Dedifferentiated amniotic fluid mesenchymal stem cell (primary cell): ENCODE results near the gene TNFRSF8.

ENCODE experiments used
- DNase-seq: peaks from one replicate; pipeline ENCODE4 v3.0.0-alpha.2; 2016; ENCODE audit errors: extremely low spot score

Gene TNFRSF8

DNA sequence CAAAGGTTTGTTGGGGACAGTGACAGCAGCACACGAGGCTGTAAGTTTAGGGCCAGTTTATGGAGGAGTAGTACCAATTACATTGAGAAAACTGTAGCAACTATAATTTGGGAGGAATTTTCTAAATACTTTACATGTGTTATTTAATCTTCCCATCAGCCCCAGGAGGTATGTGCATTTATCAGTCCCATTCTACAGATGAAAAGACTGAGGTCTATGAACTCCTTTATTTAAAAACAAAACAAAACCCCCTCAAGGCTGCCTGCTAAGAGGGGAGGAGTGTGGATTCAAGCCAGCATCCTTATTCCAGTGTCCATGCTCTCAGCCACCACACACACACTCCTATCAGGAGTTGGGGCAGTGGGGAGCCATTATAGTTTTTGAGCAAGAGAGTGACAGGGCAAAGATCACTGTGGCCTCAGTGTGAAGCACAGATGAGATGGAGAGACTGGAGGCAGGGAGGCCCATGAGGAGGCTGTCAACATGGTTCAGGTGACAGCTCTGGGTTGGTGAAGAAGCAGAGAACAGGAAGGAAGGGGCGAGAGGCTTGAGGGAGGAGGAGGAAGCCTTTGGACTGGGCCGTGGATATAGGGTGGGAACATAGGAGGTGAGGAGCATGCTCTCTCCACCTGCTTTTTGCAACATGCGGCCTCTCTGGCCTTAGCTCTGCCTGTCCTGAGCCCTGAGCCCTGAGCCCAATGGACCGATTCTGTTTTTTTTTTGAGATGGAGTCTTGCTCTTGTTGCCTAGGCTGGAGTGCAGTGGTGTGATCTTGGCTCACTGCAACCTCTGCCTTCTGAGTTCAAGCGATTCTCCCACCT is 113.4 kb downstream of the TNFRSF8 start:
- no peak for DNase-seq

DNA sequence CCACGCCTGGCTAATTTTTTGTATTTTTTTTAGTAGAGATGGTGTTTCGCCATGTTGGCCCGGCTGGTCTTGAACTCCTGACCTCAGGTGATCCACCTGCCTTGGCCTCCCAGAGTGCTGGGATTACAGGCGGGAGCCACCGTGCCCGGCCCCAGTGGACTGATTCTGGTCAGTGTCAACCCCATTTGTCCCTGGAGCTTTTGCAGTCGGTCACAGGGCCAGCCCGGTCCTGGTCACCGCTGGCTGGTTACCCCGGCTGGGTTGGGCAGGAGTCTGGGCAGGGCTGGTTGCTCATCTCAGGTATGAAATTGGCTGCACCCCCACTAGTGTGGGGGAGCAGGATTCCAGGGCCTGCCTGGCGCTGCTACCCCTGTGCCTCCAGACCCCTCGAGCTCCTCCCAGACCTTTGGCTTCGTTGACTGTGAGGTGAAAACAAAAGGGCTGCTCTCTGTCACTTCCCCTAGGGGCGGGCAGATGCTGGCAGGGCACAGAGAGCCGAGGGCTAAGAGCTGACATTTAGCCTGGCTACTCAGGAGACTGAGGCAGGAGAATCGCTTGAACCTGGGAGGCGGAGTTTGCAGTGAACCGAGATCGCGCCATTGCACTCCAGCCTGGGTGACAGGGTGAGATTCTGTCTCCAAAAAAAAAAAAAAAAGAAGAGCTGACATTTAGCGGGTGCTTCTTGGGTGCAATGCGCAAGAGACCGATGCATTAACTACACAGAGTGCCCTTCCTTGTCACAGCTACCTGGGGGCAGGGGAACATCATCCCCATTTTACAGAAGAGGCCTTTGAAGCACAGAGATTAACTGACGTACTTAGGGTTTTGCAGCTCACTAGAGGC is 114.3 kb downstream of the TNFRSF8 start:
- no peak for DNase-seq

DNA sequence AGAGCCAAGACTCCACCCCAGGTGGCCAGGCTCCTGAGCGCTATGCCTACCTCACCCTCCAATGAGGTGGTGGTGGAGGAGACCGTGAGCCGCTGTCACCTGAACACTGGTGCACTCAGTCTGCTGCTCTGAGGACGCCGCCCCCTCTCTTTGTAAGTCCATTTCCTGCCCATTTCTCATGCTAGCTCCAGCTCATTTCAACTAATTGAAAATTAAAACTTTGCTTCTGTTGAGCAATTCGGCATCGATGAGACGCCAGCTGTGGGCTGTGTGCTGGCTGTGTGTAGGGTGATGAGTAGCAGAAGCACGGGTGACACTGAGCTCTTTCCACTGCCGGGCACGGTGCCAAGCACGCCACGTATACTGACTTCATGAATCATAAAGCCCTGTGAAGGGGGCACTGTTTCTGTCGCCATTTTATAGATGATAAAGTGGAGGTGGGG is 114.9 kb downstream of the TNFRSF8 start:
- peak; percentile 52 for DNase-seq

DNA sequence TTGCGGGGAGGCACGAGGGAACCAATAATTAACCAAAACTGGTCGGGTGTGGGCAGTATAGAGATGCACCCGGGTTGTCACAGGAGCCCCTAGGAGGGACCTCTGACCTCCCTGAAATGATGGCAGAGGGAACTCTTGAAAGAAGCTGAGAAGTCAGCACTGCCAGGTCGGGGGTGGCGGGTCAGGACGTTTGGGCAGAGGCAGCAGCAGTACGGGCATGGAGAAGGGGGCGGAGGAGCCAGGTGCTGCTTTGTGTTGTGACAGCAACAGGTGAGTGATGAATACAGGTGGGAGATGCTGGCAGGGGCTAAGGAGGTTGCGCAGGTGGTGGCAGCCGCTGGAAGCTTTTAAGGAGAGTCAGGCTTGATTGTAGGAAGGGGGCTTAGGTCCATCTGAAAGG is 115.4 kb downstream of the TNFRSF8 start:
- no peak for DNase-seq

DNA sequence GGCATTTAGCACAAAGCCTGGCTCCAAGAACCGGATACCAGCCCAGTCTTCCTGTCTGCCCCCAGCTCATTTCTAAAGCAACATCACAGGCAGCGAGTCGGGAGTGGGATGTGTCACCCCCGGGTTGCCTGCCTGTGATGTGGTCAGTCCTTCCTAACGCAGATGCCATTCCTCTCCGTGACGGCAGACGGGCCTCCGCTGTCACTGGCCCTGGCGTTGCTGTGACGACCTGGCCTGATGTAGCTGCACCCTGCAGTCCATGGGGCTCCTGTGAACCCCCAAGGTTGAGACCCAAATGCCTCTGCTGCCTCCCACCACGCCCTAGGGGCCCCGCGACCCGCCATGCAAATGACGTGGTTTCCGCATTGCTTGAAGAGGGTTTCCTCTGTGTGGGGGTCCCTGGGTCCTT is 116.0 kb downstream of the TNFRSF8 start:
- no peak for DNase-seq

DNA sequence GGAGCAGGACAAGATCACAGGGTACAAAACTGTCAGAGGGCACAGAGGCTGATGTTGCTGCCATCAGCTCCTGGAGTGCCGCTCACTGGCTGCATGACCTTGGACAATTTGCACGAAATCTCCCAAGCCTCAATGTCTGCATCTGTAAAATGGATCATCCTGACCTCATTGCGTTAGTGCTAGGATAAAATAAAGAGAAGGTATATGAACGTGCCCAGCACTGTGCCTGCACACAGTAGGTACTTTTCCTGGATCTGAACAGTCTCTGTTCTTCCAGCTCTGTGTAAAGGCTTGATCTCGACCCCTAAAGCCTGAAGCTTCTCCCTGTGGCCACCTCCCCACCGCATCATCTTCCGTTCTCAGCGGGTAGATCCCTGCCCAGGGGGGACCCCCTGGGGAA is 116.6 kb downstream of the TNFRSF8 start:
- DNase-seq: no peak

DNA sequence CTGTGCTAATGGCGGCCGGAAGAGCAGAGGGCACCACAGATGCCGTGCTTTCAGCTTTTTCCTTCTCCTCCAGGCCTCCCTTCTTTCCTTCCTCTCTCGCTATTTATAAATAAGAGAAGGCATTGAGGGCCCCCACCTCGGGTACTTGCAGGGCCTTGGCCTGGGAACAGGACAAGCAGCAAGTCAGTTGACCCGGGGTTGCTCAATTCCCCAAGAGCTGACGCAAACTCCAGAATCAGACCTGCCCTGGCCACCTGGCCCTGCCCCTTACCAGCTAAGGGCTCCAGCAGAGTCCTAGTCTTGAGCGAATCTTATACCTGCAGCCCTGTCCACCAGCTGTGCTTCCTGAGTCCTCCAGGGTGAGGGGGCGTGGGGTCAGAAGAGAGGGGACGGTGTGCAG is 117.2 kb downstream of the TNFRSF8 start:
- DNase-seq: no peak

DNA sequence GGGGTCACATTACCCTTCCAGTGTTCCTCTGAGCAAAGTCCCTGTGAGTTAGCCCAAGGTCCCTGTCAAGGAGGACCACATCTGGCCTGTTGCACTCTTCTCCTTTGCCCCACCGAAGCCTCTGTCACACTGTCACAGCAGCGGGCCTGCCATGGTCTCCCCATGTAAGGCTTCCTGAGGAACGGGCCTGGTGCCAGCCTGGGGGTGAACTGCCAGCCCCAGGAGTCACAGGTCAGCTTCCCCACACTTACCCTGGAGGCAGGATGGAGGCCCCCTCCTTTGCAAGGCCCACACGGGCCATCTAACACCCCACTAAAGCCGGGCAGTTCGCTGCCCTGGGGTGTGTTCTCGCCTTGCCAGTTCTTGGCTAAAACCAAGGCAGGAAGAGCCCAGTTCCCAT is 117.8 kb downstream of the TNFRSF8 start:
- no peak for DNase-seq

DNA sequence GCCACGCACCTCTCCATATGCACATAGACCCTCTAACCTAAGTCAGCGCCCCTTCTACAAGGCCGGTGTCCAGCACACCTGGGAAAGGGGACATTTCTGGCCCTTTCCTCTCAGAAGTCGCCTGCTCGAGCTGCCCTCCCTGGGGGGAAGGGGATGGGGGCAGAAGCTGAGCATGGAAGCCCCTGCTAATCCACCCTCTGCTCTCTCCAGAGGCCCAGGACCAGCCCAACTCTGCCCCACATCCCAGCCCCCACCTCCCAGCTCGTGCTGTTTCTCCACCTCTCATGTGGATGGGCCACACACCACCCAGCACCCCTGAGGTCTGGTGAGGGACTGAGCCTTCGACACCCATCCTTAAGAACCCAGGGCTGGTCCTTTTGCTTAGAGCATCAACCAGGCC is 118.5 kb downstream of the TNFRSF8 start:
- no peak for DNase-seq

DNA sequence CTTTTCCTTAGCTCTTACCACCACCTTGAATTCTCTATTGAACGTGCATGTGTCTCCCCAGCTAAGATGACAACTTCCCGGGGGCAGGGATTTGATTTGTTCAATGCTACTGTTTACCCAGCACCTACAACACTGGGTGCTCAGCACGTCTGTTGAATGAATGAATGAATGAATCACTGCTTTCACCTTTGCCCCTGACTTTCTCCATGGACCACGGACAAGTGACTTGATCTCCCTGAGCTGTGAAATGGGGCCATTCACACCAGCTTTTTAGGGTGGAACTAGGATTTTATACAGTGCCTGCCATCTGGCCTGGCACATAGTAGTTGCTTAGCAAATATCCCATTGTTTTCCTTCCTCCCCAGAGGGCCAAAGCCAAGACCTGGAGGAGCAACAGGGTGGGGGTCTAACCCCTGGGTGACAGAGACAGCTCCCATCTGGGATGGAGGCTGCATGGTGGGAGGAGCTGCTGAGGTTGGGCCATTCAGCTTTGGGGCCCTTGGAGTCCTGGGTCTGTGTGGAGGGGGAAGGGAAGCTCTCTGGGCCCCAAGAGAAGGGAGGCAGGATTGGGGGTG is 119.4 kb downstream of the TNFRSF8 start:
- no peak for DNase-seq

DNA sequence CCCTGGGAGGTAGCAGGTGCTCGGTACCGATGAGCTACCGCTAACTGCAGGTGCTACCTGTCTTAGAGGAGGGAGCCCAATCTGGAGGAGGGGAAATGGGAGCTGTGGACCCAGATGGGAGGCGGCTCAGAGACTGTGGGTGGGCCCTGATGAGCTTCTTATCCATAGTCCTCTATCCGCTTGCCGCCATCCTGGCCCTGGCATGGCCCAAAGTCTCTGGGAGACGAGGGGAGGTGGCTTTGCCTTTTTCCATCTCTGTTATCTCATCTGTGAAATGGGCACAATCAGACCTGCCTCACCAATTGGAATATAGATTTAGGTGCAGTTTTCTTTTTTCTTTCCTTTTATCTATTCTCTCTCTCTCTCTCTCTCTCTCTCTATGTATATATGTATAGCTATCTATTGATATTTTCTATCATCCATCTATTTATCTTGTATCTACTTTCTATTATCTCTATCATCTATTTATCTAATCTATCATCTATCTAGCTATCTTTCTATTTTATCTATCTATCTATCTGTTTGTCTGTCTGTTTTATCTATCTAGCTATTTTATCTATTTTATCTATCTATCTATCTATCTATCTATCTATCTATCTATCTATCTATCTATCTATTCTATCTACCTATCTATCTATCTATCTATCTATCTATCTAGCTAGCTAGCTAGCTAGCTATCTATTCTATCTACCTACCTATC is 120.1 kb downstream of the TNFRSF8 start:
- DNase-seq: no peak

DNA sequence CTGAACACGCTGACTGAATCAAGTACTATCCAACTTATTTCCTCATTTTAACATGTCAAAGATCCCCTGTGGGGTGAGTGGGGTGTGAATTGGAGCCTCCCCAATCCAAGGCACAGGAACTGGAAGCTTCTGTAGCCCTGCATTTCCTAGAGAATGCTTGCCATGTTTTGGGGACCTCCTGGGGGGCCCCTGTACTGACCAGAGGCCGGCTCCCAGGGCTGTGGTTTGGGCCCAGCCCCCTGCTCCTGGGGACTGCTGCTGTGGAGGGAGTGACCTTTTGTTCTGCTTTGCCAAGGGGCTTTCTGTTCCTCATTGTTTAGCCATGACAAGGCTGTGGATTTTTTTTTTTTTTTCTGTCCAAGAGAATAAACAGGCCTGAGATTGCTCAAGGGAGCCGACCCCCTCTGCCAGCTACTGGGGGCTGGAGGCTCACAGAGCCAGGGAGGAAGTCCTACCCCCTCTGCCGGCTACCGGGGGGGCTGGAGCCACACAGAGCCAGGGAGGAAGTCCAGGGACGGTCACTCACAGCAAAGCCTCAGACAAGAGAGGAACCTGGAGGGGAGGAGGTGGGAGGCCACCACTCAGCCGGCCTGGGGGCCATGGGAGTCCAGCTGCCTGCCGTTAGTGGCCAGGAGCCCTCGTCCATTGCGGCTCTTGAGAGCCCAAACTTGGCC is 121.0 kb downstream of the TNFRSF8 start:
- peak; percentile 31 for DNase-seq

DNA sequence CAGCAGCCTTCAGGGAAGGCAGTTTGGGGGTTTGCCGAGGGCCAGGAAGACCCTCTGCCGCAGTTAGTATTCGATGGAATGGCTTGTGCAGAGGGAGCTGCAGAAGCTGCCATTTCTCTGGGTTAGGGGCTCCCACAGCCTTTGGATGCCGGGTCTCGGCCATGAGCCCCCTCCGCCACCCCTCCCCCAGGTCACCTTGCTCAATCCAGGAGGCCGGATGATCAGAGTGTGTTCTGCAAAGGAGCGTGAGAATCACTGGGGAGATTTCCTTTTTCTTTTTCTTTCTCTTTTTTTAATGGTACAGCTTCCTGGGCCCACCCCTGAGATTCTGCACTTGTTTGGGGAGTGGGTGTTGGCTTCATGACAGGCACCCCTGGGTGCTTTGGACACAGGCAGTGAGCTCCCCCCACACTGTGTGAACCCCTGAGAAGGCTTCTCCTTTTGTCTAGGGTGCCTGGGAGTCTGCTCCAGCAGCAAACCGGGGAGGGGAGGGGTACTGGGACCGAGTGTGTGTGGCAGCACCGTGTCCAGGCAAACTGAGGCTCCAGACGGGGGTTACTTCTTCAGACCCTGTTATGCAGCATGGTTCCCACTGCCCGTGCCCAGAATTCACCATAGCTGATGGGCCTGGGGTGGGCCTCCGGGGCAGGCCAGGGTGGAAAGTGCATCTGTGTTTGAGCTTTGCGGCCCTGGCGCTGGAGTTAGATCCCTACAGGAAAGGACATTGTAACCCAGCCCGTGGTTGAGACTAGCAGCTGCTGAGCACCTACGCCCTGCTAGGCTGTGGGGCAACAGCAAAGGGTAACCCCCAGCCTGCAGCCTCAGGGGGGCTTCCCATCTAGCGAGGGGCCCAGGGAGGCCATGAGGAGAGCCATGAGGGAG is 122.2 kb downstream of the TNFRSF8 start:
- no peak for DNase-seq

DNA sequence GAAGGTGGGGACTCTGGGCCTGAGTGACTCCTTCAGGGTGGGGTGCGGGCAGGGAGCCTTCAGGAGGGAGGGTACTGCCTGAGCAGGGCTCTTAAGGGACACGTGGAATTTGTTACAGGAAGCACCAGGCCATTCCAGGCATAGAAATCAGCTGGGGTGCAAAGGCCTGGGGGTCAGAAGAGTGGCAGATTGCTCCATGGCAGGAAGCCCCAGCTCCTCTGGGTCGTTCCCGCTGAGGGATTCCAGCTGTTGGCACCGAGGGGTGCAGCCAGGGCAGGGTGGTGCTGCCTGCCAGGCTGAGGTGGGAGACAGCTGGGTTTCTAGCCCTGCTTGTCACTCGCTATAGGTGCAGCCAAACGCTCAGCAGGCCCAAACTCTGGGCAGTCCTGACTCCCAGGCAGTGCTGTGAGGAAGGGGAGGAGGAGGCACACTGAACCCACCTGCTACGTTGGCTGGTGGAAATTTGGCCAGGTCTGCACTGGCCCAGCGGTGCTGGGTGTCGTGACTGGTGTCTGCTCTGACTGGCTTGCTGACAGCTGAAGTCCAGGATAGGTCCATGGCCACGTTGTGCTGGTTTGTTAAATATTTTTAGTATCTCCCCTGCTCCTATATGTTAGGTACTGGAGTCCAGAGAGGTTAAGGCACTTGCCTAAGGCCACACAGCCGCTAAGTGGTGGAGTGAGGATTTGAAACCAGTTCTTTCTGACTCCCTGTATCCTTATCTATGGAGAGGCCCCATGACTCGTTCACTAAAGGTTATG is 123.0 kb downstream of the TNFRSF8 start:
- DNase-seq: no peak

DNA sequence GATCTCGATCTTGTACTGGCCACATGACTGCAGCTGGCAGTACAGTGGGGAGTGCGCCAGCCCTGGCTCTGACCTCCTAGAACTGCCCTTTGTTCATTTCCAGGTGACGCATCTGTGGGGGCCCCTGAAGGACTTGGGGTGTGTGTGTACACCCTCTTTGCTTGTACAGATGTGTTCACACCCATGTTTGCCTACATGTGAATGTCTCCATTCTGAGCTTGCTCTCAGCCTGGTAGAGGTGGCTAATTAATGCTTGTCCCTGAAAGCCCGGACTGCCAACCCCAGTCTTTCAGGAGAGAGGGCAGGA is 123.5 kb downstream of the TNFRSF8 start:
- DNase-seq: no peak

DNA sequence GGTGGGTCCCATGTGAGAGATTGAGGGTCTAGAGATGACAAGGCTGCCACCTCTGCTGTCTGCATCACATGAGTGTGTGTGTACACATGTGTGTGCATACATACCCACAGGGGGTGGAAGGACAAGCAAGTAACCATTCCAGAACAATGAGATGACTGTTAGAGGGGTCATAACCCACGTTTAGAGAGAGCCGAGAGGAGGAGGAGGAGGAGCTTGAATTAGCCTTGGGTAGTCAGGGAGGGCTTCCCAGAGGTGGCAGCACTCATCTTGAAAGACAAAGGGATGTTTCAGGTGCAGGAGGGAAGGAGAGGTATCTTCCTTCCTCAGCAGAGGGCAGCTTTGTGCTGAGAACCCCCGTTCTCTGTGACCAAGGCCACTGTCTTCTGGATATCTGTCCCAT is 125.0 kb downstream of the TNFRSF8 start:
- no peak for DNase-seq

DNA sequence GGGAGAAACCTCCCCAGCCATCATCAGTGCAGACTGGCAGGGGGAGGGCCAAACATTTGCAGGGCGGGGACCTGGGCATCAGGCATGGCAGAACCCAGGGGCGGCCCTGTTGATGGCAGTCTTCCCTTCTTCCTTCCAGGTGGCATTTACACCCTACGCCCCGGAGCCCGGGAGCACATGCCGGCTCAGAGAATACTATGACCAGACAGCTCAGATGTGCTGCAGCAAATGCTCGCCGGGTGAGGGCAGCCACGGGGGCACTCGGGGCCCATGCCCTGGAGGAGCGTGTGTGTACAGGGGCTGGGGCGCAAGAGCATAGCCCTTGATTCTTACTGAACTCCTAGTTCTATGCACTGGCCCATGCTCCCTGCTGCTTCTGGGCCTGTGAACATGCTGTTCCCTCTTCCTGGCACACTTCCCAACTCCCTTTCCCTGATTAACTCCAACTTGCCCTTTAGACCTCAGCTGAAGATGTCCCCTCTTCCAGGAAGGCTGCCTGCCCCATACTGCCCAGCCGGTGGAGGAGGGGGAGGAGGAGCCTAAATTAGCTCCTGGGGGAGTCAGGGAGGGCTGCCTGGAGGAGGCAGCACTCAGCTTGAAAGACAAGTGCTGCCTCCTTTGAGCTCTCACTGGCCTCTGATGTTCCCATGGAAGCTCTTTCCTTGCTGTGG is 125.7 kb downstream of the TNFRSF8 start:
- DNase-seq: no peak

DNA sequence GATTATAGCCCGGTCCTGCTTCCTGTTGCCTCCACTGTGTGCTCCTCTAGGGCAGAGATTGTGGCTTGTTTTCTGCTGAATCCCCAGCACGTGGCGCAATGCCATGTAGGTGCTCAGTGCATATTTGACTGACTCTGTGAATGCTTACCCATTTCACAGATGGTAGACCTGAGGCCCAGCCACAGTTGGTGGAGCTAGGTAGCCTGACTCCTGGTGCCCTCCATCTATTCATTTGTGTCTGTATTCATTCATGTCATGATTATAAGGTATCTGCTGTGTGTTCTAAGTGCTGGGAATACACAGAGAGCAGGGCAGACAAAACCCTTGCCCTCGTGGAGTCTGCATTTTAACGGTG is 126.2 kb downstream of the TNFRSF8 start:
- DNase-seq: no peak

DNA sequence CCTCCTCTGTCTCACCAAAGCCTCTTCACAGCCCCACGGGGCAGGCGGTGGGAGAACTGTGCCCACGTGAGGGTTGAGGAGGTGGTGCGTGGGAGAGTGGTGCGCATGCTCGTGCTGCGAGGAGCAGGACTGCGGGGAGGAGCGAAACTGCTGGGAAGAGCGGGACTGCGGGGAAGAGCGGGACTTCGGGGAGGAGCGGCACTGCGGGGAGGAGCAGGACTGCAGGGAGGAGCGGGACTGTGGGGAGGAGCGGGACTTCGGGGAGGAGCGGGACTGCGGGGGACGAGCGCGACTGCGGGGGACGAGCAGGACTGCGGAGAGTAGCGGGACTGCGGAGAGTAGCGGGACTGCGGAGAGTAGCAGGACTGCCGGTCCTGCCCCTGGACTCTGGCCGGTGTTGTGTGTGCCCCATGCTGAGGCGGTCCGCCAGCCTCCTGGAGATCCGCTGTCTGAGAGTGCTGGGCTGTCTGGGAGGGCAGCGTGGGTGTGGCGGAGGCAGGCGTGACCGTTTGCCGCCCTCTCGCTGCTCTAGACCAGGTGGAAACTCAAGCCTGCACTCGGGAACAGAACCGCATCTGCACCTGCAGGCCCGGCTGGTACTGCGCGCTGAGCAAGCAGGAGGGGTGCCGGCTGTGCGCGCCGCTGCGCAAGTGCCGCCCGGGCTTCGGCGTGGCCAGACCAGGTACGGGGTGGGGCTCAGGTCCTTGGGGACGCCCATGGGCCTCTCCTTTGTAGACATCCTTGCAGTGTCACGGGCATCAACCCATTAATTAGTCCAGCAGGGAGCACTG is 128.3 kb downstream of the TNFRSF8 start:
- DNase-seq: no peak
